SK-N-SH (cell line): ENCODE results near the gene PDIA5. TPM values are rescaled to one million over a fixed set of nuclear protein-coding genes. Genes with fewer than 3 reads are reported as not detected.
"Not testable (repeated sequence)": the region's sequence is repeated elsewhere in the genome, so short reads cannot be mapped to it uniquely, and the experiment has no call there.

Source experiments
- CTCF ChIA-PET: fragments of 300-600, 350-600 bp; formaldehyde crosslinking; extraction: SDS; loops from one replicate; lab custom pipeline; 2021; lab: Yijun Ruan, JAX
- POLR2A ChIA-PET: fragments of 350-600 bp; sonication (Branson Sonifier 250); formaldehyde crosslinking; extraction: SDS; loops from one replicate; lab custom pipeline; 2020; ENCODE audit warnings: antibody characterized with exemption, inconsistent platforms; lab: Yijun Ruan, JAX
- DNase-seq: peaks from one replicate; pipeline ENCODE4 v3.0.0; 2012
- H2AFZ ChIP-seq: fragments of 200-600 bp; sonication (generic); 2 replicates; pipeline ENCODE4 v1.8.1; 2016; ENCODE audit warnings: antibody characterized with exemption, mild to moderate bottlenecking, low read depth
- H3F3A ChIP-seq: fragments of 200-600 bp; sonication (generic); replicated peaks from 2 replicates; pipeline ENCODE3; 2016; ENCODE audit warnings: antibody characterized with exemption, mild to moderate bottlenecking; ENCODE audit not compliant: insufficient read depth
- H3K27ac ChIP-seq, 2 experiments: fragments of 200-500 bp in 1 of 2; fragments of 200-600 bp in 1 of 2; sonication (Bioruptor generic) in 1 of 2; sonication (generic), shearing (Covaris generic) in 1 of 2; 2 replicates each; pipeline versions ENCODE4 v1.5.1 to v1.6.1; 2014 to 2016; ENCODE audit warnings: low read depth in 2 of 2, inconsistent platforms in 1 of 2, low read length in 1 of 2, mild to moderate bottlenecking in 1 of 2, mixed read lengths in 1 of 2
- H3K27me3 ChIP-seq: fragments of 200-600 bp; sonication (generic), shearing (Covaris generic); 2 replicates; pipeline ENCODE4 v1.6.1; 2016; ENCODE audit warnings: mixed run types; ENCODE audit not compliant: insufficient read depth
- H3K36me3 ChIP-seq, 2 experiments: fragments of 200-500 bp in 1 of 2; fragments of 200-600 bp in 1 of 2; sonication (Bioruptor generic) in 1 of 2; sonication (generic) in 1 of 2; replicated peaks in 1 of 2; 2 replicates each; pipeline versions ENCODE3 to v1.5.1; 2014 to 2016; ENCODE audit warnings: low read length in 1 of 2, mild to moderate bottlenecking in 1 of 2; ENCODE audit not compliant: insufficient read depth in 2 of 2, control insufficient read depth in 1 of 2
- H3K4me1 ChIP-seq, 2 experiments: fragments of 200-500 bp in 1 of 2; fragments of 200-600 bp in 1 of 2; sonication (Bioruptor generic) in 1 of 2; sonication (generic), shearing (Covaris generic) in 1 of 2; 2 replicates each; pipeline versions ENCODE4 v1.5.1 to v1.6.1; 2014 to 2016; ENCODE audit warnings: low read depth in 1 of 2, low read length in 1 of 2, mixed run types in 1 of 2; ENCODE audit not compliant: insufficient read depth in 2 of 2, control insufficient read depth in 1 of 2
- H3K4me2 ChIP-seq: fragments of 200-600 bp; sonication (generic), shearing (Covaris generic); 2 replicates; pipeline ENCODE4 v1.6.1; 2017; ENCODE audit warnings: mixed run types
- H3K4me3 ChIP-seq, 2 experiments: fragments of 200-500 bp in 1 of 2; fragments of 200-600 bp in 1 of 2; sonication (Bioruptor generic) in 1 of 2; sonication (generic), shearing (Covaris generic) in 1 of 2; 2 replicates each; pipeline versions ENCODE4 v1.5.1 to v1.8.1; 2014 to 2016; ENCODE audit warnings: low read depth in 2 of 2, inconsistent platforms in 1 of 2, low read length in 1 of 2, mild to moderate bottlenecking in 1 of 2, mixed read lengths in 1 of 2, moderate library complexity in 1 of 2
- H3K79me2 ChIP-seq: fragments of 200-600 bp; sonication (generic); 2 replicates; pipeline ENCODE4 v1.8.1; 2017; ENCODE audit warnings: mild to moderate bottlenecking; ENCODE audit not compliant: insufficient read depth
- H3K9ac ChIP-seq: fragments of 200-600 bp; sonication (generic); 2 replicates; pipeline ENCODE4 v1.6.1; 2017; ENCODE audit warnings: mixed run types
- H3K9me2 ChIP-seq: fragments of 200-600 bp; sonication (generic); 2 replicates; pipeline ENCODE4 v1.6.1; 2017; ENCODE audit warnings: mixed run types
- H3K9me3 ChIP-seq: fragments of 200-600 bp; sonication (generic); 2 replicates; pipeline ENCODE4 v1.6.1; 2017; ENCODE audit warnings: mixed run types, mild to moderate bottlenecking, moderate library complexity
- H4K20me1 ChIP-seq: fragments of 200-600 bp; sonication (generic); 2 replicates; pipeline ENCODE4 v1.6.1; 2017; ENCODE audit warnings: mild to moderate bottlenecking, mixed run types; ENCODE audit not compliant: insufficient read depth
- EP300 ChIP-seq, 2 experiments: IDR thresholded peaks; 2 replicates each; pipeline versions ENCODE4 v1.4.0 to v1.6.1; 2012; ENCODE audit warnings: borderline replicate concordance in 1 of 2, low read depth in 1 of 2, low read length in 1 of 2
- EZH2phosphoT487 ChIP-seq: fragments of 200-600 bp; sonication (generic); IDR thresholded peaks from 2 replicates; pipeline ENCODE4 v1.6.1; 2017; ENCODE audit warnings: low read depth, mixed run types, mild to moderate bottlenecking, antibody characterized with exemption, moderate library complexity, borderline replicate concordance
- FOSL2 ChIP-seq: IDR thresholded peaks from 2 replicates; pipeline ENCODE4 v1.4.0; 2012; ENCODE audit warnings: low read depth, mild to moderate bottlenecking, moderate library complexity, borderline replicate concordance
- FOXJ3 ChIP-seq: sonication (generic); formaldehyde crosslinking; IDR thresholded peaks from 2 replicates; pipeline ENCODE4 v1.5.1; 2020; ENCODE audit warnings: mild to moderate bottlenecking, missing genetic modification reagents
- FOXM1 ChIP-seq: IDR thresholded peaks from 2 replicates; pipeline ENCODE4 v1.4.0; 2012; ENCODE audit warnings: low read depth, mild to moderate bottlenecking
- MAX ChIP-seq: IDR thresholded peaks from 2 replicates; pipeline ENCODE4 v1.4.0; 2012; ENCODE audit warnings: low read depth
- NFIC ChIP-seq: IDR thresholded peaks from 2 replicates; pipeline ENCODE4 v1.4.0; 2012; ENCODE audit warnings: borderline replicate concordance
- POLR2AphosphoS5 ChIP-seq: IDR thresholded peaks from 2 replicates; pipeline ENCODE4 v1.6.1; 2012; ENCODE audit warnings: low read depth, low read length
- RAD21 ChIP-seq: IDR thresholded peaks from 2 replicates; pipeline ENCODE4 v1.6.1; 2012; ENCODE audit warnings: mild to moderate bottlenecking, low read length
- RCOR1 ChIP-seq: fragments of 150-350 bp; IDR thresholded peaks from 2 replicates; pipeline ENCODE4 v1.6.1; 2017; ENCODE audit warnings: antibody characterized with exemption, low read length
- RXRA ChIP-seq: IDR thresholded peaks from 2 replicates; pipeline ENCODE4 v1.4.0; 2012; ENCODE audit warnings: low read depth, mild to moderate bottlenecking, borderline replicate concordance
- TAF1 ChIP-seq: IDR thresholded peaks from 2 replicates; pipeline ENCODE4 v1.6.1; 2012; ENCODE audit warnings: low read depth, mild to moderate bottlenecking, low read length, moderate library complexity, borderline replicate concordance
- TCF12 ChIP-seq: IDR thresholded peaks from 2 replicates; pipeline ENCODE4 v1.4.0; 2012
- USF2 ChIP-seq: fragments of 150-350 bp; IDR thresholded peaks from 2 replicates; pipeline ENCODE4 v1.6.1; 2017; ENCODE audit warnings: antibody characterized with exemption, low read length, low read depth, borderline replicate concordance
- WGBS: methylation state at CpG from one replicate; pipeline ENCODE4 v1.1.6; 2017; ENCODE audit warnings: low lambda C conversion rate; 5-methylcytosine and 5-hydroxymethylcytosine counted together
- polyA plus RNA-seq, 3 experiments: library from polyadenylated mRNA; depleted of rRNA; stranded (reverse); fragments of >200 nt; gene quantifications; 2 replicates each; pipeline ENCODE4 v1.2.3, GENCODE V29; 2012
- TF ChIP-seq, protein P1 (sequence below): fragments of 150-350 bp; IDR thresholded peaks from 2 replicates; pipeline ENCODE4 v1.6.1; 2016; ENCODE audit warnings: mild to moderate bottlenecking, low read depth, low read length
- TF ChIP-seq, protein P2 (sequence below): IDR thresholded peaks from 2 replicates; pipeline ENCODE4; 2012

The PDIA5 gene
- polyA plus RNA-seq, 1 of the 3 experiments (the other 2 are of a cell fraction) = 28.6 TPM

- TF ChIP-seq, protein P1, sequence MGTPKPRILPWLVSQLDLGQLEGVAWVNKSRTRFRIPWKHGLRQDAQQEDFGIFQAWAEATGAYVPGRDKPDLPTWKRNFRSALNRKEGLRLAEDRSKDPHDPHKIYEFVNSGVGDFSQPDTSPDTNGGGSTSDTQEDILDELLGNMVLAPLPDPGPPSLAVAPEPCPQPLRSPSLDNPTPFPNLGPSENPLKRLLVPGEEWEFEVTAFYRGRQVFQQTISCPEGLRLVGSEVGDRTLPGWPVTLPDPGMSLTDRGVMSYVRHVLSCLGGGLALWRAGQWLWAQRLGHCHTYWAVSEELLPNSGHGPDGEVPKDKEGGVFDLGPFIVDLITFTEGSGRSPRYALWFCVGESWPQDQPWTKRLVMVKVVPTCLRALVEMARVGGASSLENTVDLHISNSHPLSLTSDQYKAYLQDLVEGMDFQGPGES = no peak
- TF ChIP-seq RCOR1 (no peak), EP300 (IDR thresholded peaks at IDR 0.05; ENCODE audit: borderline replicate concordance in 1 of 2, low read depth in 1 of 2, low read length in 1 of 2) (no peak), EZH2phosphoT487 (no peak), FOXM1 (no peak)
- TF ChIP-seq, protein P2, sequence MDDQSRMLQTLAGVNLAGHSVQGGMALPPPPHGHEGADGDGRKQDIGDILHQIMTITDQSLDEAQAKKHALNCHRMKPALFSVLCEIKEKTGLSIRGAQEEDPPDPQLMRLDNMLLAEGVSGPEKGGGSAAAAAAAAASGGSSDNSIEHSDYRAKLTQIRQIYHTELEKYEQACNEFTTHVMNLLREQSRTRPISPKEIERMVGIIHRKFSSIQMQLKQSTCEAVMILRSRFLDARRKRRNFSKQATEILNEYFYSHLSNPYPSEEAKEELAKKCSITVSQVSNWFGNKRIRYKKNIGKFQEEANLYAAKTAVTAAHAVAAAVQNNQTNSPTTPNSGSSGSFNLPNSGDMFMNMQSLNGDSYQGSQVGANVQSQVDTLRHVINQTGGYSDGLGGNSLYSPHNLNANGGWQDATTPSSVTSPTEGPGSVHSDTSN = no peak
Observed at GRCh38 chr3:123112232-123112631, 45.4 kb downstream of the PDIA5 start (continued).

GRCh38 chr3:123112656-123113055 is 45.8 kb downstream of the PDIA5 start:
- peaks cover 21 to 43% of the 10 kb centered on the region in 2 experiments for H3K36me3 ChIP-seq
- H3K9ac ChIP-seq, POLR2A ChIA-PET: not testable (repeated sequence)

GRCh38 chr3:123113889-123114450 is 47.1 kb downstream of the PDIA5 start:
- no peak for DNase-seq
- Histone ChIP-seq H3K4me2 (no peak overlapping the region), H3K27ac (no peak overlapping the region), H3K9me2 (no peaks in the 10 kb centered on the region), H2AFZ (no peak overlapping the region), H3F3A (no peaks in the 10 kb centered on the region), H3K9me3 (no peaks in the 10 kb centered on the region), H3K79me2 (no peaks in the 10 kb centered on the region), H3K27me3 (no peaks in the 10 kb centered on the region), H3K36me3 (peaks cover 19 to 48% of the 10 kb centered on the region in 2 experiments), H3K4me1 (no peaks in the 10 kb centered on the region; a peak in 1 of 4 replicates), H4K20me1 (no peaks in the 10 kb centered on the region), H3K4me3 (no peak overlapping the region), H3K9ac (no peak overlapping the region)
- 78% methylated on average over 5 of the region's 5 CpGs for WGBS
- TF ChIP-seq TAF1 (no peak), USF2 (no peak), RAD21 (no peak), RCOR1 (no peak), NFIC (no peak), POLR2AphosphoS5 (no peak), EZH2phosphoT487 (no peak), TCF12 (no peak), MAX (no peak), FOSL2 (no peak), RXRA (no peak), FOXJ3 (no peak), EP300 (IDR thresholded peaks at IDR 0.05; ENCODE audit: borderline replicate concordance in 1 of 2, low read depth in 1 of 2, low read length in 1 of 2) (no peak)
- ChIA-PET POLR2A (no interaction called here), CTCF (interaction anchor here (0.9 kb wide), 1 partner anchor 86 kb away, joined by 3 read pairs; no protein-coding TSS in a partner anchor)

More at GRCh38 chr3:123112656-123113055, 45.8 kb downstream of the PDIA5 start:
- DNase-seq, H3K4me1 ChIP-seq, H4K20me1 ChIP-seq, H3K79me2 ChIP-seq, H3F3A ChIP-seq, H3K27ac ChIP-seq, H2AFZ ChIP-seq, H3K4me3 ChIP-seq, H3K27me3 ChIP-seq, H3K4me2 ChIP-seq, H3K9me3 ChIP-seq, H3K9me2 ChIP-seq: not testable (repeated sequence)
- WGBS = 94% methylated on average over 4 of the region's 7 CpGs
- CTCF ChIA-PET = interaction anchor here (0.9 to 1.2 kb wide), 2 partner anchors 84 kb away, joined by 3 read pairs; no protein-coding TSS in a partner anchor
